GM21825 (cell line): ENCODE data around the gene FAM228A.
"Not testable (repeated sequence)": the region's sequence is repeated elsewhere in the genome, so short reads cannot be mapped to it uniquely, and the experiment has no call there.

Experiments used
- ATAC-seq: cut with Tn5 transposase; IDR thresholded peaks from one replicate; pipeline ENCODE4 v1.9.1; 2021; ENCODE audit warnings: mild to moderate bottlenecking, moderate library complexity; ENCODE audit not compliant: unreplicated experiment

The FAM228A gene

DNA sequence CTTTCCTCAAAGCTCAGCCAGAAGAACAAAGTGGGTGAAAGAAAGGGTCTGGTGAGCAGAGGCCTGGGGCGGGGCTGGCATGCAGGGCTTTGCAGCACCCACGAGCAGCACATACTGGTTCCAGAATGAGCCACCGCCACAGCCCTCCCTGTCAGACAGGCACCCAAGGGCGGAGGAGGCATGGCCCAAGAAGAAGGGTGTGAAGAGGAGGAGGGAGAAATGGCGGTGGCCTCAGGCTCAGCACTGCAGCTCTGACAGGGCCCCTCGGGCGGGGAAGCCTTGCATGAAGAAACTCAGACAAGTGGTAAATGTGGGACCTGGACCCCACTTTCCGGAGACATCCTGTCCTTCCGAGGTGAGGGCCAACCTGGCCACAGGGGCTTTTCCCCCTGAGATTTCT lies 15.7 kb downstream of the FAM228A start:
- no peak for ATAC-seq

DNA sequence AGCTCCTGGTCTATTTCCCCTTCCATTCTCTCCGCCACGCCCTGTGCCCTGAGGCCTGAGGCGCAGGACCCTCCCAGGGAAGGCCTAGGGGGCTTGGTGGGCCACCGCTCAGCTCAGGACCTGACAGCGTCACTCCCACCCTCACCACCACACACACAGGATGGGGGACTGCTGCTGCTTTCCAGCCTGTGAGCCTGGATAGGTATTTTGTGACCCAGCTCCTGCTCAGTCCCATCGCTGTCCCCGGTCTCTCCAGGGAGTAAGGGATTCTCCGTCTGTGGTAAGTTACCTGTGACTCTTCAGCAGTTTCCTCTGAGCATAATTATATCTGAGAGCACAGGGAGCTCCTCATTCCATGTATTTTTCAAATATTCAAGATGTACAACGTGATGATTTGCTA lies 16.3 kb downstream of the FAM228A start:
- no peak for ATAC-seq

DNA sequence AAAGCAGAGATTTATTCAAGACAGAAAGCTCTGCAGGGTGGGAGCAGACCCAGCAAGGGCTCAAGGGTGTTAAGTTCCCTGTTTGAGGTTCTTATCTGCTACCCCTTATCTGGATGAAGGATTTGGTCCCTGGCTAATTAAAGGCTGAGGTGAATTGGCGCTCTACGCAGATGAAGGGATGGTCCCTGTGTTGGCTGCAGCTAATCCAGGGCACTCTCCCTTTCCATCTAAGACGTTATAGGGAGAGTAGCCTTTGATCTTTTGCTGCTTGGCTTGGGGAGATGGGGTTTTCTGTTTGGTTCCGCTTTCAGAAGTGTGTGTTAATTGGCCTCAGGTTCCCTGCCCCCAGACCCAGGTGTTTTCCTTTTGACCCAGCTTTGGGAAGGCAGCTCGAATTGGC lies 17.0 kb downstream of the FAM228A start:
- no peak for ATAC-seq

DNA sequence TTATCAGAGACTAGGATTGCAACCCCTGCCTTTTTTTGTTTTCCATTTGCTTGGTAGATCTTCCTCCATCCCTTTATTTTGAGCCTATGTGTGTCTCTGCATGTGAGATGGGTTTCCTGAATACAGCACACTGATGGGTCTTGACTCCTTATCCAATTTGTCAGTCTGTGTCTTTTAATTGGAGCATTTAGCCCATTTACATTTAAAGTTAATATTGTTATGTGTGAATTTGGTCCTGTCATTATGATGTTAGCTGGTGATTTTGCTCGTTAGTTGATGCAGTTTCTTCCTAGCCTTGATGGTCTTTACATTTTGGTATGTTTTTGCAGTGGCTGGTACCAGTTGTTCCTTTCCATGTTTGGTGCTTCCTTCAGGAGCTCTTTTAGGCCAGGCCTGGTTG lies 22.4 kb downstream of the FAM228A start:
- ATAC-seq = not testable (repeated sequence)

DNA sequence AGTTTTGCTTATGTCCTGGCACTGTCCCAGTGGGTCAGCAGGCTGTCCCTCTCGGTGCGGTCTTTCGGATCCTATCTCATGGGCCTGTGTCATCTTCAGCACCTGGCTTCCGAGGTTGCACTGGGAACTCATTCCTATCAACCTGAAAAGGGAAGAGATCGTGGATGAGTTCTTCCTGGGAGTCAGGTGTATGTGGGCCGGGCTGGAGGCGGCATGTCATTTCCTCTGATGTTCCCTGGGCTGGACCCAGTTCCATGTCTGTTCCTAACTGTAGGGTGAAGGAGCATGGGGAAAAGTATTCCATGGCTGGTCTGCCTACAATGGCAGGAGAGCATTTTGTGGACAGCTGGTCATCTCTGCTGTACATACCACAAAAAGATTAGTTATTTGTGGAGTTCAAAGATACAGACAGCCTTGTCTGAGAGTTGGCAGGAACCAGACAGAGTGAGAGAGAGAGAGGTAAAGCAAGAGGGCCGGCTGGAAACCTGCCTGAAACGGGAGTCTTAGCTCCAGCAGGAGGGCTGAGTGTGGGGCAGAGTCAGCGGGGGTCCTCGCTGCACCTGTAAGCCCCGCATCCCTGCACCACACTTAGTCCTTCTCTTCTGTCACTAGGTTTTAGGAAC lies 25.2 kb downstream of the FAM228A start:
- no peak for ATAC-seq

DNA sequence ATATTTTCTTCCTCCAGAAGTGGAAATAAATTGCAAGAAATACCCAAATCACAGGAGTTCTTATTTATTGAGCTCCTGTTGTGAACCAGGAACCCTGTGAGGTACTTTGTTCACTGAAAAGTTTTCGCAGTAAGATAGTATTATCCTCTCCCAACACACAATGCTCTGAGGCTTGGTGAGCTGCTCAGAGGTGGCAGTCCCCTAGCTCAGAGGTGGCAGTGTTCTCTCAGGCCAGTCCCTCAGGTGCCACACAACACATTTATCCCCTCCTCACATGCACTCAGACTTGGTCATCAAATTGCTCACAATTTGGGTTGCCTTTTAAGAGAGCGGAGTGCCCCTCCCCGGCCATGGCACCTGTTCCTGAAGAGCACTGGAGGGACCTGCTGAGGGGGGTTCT lies 25.9 kb downstream of the FAM228A start:
- no peak for ATAC-seq

DNA sequence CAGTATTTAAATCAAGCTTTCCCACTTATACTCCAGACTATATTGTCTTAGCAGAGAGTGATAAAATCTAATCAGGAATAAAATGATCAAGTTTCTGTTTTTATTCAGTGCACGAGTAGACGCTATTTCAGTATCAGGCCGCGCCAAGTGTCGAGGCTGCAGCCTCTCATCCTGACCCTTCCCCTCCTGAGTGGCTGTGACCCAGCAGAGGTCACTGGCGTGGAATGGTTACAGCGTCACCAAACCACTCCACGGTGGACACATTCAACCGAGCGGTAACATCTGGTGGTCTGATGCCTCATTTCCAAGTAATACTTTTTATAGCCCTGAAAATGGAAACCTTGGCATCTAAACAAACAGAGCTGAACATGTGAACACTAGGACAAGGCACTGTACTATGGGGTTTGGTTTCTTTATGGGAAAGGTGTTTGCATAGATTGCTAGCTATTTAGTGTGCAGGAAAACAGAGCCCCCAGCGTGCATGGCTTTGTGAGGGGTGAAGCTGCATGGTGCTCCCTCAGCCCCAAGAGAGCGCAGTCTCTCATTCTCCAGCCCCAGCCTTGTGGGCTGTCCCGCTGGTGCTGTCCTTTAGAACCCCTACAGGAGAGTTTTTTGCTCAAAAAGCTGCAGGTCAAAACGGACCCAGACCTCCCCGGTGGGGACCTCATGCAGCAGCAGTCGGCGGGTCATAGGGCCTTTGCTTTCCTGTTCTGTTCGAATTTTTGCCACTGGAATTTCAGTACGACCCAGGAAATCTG lies 28.4 kb downstream of the FAM228A start:
- no peak for ATAC-seq

DNA sequence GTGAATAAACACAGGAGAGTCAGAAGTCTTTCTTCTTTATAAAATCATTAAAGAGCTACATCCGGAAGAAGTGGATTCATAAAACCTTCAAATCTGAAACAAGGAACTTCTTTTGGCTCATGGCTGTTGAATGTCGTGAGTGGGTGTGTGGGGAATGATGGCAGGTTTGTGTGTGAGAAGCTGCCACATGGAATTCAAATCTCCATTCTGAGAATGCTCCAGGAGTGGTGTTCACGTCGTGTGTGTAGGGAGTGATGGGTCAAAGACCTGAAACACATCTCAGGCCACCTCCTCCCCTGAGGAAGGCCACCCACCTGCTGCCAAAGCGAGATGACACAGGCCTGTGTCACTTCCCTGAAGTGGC lies 28.9 kb downstream of the FAM228A start:
- ATAC-seq = no peak

DNA sequence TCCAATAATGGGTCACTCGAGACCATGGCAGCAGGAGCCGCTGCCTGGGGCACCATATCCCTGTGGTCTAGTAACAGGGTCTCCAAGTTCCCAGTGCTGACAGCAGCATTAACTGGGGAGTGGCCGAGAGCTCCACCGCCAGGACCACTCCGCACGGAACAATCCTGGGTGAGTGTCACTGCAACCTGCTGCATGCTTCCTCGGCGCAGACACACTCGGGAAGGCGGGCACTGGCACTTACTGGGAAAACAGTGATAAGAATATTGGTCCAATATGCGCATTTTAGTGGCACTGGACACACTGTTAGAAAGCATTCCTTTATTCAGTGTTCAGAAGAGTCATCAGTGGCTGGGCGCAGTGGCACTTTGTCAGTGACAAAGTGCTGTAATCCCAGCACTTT lies 29.7 kb downstream of the FAM228A start:
- no peak for ATAC-seq

DNA sequence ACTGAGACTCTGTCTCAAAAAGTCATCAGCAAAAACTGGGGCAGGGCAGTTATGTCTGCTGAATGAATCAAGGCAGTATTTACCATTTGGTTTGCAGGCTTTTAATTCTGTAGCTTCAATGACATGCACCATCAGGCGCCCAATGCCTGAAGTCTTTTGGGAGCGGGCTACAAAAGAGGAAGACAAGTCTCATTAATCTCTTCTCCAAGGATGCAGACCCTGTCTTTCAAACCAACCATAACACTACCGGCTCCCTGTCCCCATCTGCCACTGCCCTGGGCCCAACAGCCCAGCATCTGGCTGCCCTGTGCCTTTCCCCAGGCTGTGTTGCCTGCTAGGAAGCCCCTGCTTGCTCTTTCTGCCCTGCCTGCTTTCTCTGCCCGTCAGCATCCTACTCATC lies 30.3 kb downstream of the FAM228A start:
- no peak for ATAC-seq

DNA sequence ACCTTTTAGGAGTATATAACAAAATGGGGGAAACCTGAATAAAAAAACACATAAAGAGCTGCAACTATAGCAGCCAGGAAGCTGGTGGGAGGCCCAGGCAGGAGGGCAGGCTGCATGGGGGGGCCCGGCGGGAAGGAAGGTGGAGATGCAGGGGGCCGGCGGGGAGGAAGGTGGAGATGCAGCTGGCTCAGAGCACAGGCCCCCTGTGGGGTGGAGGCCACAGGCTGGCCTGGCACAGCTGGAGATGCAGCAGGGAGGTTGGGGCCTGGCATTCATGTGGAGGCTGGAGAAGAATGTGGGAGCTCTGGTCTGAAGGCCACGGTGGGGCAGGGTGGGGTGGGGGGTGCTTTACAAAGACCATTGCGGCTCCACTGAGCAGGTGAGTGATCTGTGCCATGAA lies 31.4 kb downstream of the FAM228A start:
- no peak for ATAC-seq

DNA sequence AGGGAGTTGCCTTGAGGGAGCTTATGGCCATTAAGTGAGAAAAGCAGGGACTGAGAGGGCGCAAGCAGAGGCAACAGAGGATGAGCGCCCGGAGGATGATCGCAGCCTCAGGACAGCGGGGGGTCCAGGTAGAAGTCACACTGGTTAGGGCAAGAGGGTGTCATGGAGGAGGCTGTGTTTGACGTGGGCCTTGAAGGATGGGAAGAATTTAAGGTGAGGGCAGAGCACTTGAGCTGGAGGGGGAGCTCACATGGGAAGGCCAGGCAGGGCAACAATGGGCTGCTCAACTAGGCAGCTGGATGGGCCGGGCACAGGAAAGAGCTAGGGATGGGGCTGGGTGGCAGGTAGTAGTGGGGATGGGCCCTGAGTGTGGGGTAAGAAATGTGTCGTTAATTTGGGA lies 31.9 kb downstream of the FAM228A start:
- ATAC-seq = no peak

DNA sequence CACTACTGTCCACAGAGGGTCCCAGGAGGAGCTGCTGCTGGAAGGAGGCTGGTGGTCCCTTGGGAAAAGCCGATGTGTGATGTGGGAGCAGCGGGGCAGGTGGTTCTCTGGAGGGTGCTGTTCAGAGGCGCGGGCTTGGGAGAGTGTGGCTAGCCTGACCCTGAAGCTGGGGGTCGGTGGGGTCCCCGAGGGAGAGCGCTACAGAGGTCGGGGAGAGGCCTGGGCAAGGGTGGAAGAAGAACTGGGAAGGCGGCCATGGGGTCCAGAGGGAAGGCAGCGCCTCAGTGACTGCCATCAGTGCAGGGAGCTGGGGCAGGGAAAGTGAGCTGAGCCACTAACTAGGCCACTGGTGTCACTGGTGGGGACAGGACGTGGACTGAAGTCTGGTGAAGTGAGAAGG lies 32.5 kb downstream of the FAM228A start:
- ATAC-seq = no peak

DNA sequence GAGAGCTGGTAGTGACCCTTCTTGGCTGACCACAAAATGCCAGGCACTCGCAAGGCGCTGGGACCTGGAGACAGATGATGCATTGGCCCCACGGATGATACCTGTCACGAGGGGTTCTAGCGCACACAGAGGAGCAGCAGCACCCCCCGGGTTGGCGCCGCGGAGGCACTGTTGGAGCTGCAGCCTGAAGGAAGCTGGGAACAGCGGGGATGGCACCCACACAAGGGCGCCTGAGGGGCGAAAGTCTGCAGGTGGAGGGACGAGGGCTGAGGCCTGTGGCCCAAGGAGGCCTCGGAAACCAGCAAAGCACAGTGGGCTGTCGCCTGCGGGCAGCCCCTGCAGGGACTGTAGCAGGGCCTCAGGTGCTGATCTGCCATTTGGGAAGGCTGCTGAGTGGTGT lies 33.6 kb downstream of the FAM228A start:
- ATAC-seq = no peak

DNA sequence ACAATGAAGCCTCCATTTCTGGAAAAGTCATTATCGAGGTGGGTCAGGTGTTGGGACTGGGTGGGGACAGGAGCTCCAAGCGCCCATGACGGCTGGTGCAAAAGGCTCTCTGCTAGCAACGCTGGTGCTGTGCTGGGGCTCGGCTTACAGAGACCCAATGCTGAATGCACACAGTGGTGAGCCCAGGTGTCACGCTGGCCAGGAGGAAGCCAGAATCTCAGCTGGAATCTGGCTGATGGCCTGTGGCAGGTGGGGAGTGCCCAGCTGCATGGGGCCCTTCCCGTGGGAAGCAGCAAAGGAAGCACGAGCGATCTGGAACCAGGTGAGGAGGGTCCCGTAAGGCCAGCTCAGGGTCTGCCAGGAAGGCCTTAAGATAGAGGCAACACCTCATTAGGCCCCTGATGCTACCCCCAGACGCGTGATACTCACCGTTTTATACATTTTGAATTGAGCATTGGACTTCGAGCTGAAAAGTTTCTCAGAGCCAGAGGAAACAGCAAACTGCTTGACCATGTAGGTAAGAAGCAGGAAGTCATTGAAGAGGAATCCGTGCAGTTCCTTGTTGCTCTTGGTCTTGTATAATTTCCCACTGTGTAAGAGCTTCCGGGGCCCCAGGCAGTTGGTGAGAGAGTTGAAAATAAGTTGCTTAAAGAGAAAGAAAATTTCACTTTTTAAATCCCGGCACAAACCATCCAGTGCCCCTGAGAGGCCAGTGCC lies 34.7 kb downstream of the FAM228A start:
- ATAC-seq = no peak

DNA sequence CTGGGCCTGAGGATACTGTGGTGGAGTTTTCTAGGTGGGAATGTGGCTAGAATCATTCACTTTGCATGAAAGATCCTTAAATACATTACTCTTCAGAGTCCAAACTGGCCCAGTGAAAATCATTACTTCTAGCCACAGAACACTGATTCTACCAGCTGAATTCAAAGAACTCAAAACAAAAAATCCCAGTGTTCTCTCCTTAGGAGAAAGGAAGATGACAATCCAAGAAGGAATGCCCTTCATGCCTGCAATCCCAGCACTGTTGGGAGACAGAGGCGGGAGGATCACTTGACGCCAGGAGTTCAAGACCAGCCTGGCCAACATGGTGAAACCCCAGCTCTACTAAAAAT lies 35.2 kb downstream of the FAM228A start:
- ATAC-seq = no peak

DNA sequence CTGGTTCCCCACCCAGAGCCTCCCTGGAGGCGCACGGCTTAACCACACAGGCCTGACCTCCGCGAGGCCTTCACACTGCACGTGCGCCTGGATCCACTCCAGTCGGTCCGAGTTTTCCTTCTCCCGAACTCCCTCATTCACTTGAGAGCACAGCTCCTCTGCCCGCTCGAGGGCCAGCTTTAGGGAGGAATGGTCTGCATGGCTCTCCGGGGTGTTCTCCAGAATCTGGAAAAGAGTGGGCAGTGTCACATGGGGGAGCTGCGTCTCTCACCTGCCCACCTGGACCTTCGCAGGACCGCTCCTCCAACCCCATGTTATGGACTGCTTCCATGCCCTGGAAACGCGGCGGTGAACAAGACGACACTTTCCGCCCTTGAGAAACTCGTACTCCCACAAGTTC lies 35.9 kb downstream of the FAM228A start:
- ATAC-seq = no peak

DNA sequence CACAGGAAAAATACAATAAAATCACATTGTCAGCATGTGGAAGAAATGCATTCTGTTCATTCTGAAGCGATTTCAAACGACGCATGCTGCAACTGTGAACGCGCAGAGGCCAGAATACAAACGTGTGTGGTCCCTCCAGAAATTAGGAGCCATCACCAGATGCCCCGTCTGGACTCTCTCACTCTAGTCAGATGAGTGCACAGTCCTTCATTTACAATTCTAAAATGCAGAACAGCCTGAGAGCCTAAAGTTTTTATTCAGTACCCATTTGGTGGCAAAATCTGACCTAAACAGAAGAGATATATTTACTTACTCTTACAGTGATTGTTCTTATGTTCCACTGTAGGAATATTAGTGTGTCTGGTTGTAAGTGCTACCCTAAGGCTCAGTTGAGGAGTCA lies 36.6 kb downstream of the FAM228A start:
- ATAC-seq = no peak

DNA sequence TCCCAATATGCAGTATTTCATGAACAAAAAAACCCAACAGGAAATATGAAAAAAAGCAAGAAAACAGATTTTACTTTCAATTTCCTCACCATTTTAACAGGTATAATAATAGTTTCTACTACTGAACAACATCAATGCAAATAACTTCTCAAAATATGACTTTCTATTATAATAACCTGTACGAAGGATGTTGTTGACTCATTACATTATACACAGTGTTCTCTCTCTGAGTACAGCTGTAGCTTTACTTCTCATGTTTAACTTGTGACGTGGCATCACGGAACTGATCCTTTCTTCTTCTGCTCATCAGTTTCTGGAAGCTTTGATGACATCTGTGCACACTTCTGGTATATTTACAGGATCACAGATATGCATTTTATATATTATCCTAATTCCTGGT lies 40.0 kb downstream of the FAM228A start:
- peak; percentile 87 for ATAC-seq

DNA sequence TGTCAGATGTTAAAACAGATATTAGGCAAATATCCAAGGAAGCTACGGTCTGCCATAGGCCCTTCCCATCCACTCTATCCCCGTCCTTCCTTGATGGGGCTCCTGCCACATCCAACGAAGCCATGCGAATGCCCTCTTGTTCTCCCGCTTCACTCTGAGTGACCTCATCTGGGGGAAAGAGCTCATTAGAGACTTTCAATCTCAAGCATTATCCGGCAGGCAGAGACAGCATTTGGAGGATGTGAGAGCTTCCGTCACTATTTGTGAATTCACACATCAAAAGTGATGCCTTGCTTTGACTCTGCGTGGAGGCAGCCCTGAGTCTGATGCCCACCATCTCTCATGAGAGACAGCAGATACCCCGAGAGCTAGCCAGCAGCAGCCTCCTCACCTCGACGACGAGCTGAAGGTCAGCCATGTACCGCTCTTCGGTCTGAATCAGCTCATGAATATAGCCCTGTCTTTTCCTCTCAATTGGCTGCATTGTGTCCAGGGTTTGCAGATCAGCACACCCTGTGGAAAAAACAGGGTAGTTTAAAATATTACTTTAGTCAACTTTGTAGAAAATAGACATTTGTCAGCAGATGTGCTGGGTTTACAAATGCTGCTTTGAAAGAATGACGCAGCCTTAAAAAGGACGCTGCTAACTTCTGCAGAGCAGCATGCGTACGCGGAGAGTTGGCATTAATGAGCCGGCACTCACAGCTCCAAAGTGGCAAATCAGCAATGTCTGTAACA lies 45.9 kb downstream of the FAM228A start:
- ATAC-seq = no peak

DNA sequence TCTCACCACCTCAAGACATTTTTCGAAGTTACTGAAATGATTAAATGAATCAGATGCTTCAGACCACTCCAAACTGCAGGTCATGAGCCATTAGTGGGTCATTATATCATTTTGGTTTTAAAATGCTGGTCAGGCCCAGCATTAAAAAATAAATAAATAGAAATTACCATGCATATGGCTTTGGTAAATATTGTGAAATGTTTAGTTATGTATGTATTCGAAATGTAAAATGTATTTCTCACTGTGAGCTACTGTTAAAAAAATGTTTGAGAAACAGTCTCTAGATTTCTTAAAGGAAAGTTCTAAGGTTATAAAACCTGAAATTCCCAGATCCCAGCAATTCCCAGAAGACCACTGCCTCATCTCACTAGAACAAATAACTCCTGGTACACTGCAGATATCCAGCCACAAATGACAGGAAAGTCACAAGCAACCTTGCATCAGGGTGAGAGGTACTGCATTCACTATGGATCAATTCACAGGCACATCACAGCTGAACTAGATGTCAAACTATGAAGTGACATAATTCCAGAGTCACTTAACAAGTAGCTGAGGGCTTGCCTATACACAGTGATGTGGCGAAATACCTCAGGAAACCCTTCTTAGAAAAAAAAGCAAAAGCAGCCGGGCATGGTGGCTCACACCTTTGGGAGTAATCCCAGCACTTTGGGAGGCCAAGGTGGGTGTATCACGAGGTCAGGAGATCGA lies 46.6 kb downstream of the FAM228A start:
- no peak for ATAC-seq
